ENCODE results near the gene ZBTB43.

The ZBTB43 gene

DNA sequence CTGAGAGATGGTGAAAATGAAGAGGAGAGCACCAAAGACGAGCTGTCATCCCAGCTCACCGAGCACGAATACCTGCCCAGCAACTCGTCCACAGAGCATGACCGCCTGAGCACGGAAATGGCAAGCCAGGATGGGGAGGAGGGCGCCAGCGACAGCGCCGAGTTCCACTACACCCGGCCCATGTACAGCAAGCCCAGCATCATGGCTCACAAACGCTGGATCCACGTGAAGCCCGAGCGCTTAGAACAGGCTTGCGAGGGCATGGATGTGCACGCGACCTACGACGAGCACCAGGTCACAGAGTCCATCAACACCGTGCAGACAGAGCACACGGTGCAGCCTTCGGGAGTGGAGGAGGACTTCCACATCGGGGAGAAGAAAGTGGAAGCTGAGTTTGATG, 28.2 kb downstream of the ZBTB43 start:
- no peak for ATAC-seq
- no peak overlapping the region for H3K27ac Mint-ChIP-seq
- H3K9me3 Mint-ChIP-seq = no peaks in the 10 kb centered on the region
- peaks cover 55% of the 10 kb centered on the region for H3K36me3 Mint-ChIP-seq
- H3K27me3 Mint-ChIP-seq = no peaks in the 10 kb centered on the region
- peaks cover 51% of the 10 kb centered on the region for H3K4me1 Mint-ChIP-seq
- no peak overlapping the region for H3K4me3 Mint-ChIP-seq

DNA sequence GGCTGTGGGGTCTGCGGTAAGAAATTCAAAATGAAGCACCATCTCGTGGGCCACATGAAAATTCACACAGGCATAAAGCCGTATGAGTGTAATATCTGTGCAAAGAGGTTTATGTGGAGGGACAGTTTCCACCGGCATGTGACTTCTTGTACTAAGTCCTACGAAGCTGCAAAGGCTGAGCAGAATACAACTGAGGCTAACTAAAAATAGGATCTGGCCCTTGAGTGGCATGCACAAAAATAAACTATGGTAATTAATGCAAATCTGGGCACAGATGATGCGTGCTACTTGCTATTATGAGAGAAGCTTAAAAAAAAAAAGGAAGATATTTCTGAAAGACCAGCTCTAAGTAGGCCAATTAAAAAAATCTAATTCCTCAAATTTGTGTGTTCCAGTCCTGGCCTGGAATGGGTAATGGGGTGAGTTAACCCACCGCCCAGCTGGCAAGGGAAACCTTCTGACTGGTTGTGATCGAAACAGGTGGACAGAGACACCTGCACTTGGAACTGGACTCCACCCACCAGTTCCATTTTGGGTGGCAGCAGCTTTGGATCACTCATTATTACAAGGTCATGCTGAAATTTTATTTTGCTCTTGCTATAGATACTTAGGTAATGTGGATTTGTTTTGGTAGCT, 29.0 kb downstream of the ZBTB43 start:
- H3K4me1 Mint-ChIP-seq = peaks cover 58% of the 10 kb centered on the region
- H3K4me3 Mint-ChIP-seq = no peak overlapping the region
- no peak overlapping the region for H3K27ac Mint-ChIP-seq
- H3K27me3 Mint-ChIP-seq = no peaks in the 10 kb centered on the region
- no peak for ATAC-seq
- no peaks in the 10 kb centered on the region for H3K9me3 Mint-ChIP-seq
- peaks cover 61% of the 10 kb centered on the region for H3K36me3 Mint-ChIP-seq

DNA sequence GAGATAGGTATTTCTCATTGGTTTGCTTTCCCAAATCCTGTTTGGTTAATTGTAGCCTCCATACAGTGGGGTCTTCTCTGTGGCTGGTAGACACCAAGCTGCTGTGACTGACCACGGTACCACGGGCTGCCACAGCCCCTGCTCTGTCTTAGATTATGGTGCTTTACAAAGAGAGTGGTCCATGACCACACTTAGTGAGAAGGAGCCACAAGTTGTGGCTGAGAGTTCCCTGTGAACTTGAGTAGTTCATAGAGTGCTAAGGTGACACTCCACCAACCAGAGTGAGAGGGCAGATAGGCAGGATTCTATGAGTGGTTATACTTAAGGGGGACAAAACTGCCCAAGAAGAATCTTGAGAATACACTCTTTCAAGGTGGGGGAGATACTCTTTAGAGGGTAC, 29.8 kb downstream of the ZBTB43 start:
- H3K9me3 Mint-ChIP-seq = no peaks in the 10 kb centered on the region
- H3K27me3 Mint-ChIP-seq = no peaks in the 10 kb centered on the region
- H3K27ac Mint-ChIP-seq = no peak overlapping the region
- peaks cover 69% of the 10 kb centered on the region for H3K36me3 Mint-ChIP-seq
- no peak for ATAC-seq
- no peak overlapping the region for H3K4me3 Mint-ChIP-seq
- H3K4me1 Mint-ChIP-seq = peaks cover 62% of the 10 kb centered on the region

DNA sequence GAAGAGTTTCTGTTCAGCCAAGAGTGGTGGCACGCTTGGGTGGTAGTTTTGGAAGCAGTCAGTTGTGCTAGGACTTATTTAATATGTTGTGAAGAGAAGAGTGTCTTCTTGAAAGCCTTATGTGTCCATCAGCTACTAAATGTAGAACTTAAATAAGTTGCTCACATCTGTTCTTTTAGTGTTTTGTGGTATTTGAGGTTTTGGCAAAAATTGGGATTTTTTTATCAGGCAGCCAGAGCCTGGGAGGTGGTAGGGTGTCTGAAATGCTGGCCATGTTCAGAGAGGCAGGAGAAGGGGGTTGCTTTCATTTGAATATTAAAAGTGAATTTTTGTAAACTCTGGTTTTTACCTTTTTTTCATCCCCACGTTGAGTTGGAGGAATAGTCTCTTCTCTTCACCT, 31.4 kb downstream of the ZBTB43 start:
- H3K9me3 Mint-ChIP-seq = no peaks in the 10 kb centered on the region
- peak overlapping the region; percentile 16 for H3K27ac Mint-ChIP-seq
- no peaks in the 10 kb centered on the region for H3K27me3 Mint-ChIP-seq
- H3K4me1 Mint-ChIP-seq = peaks cover 65% of the 10 kb centered on the region
- peaks cover 60% of the 10 kb centered on the region for H3K36me3 Mint-ChIP-seq
- H3K4me3 Mint-ChIP-seq = no peak overlapping the region
- ATAC-seq = no peak

- Mint-ChIP-seq H3K4me3 (peak overlapping the region; percentile 8), H3K27me3 (no peaks in the 10 kb centered on the region), H3K9me3 (no peaks in the 10 kb centered on the region), H3K4me1 (peaks cover 69% of the 10 kb centered on the region), H3K36me3 (peaks cover 47% of the 10 kb centered on the region), H3K27ac (peak overlapping the region; percentile 72)
- no peak for ATAC-seq
Measured at GRCh38 chr9:126838055-126838811, 33.4 kb downstream of the ZBTB43 start.

GRCh38 chr9:126838895-126839294, 34.1 kb downstream of the ZBTB43 start:
- H3K4me3 Mint-ChIP-seq = peak overlapping the region; percentile 8
- H3K4me1 Mint-ChIP-seq = peaks cover 69% of the 10 kb centered on the region
- peak; percentile 64 for ATAC-seq
- peaks cover 41% of the 10 kb centered on the region for H3K36me3 Mint-ChIP-seq
- H3K27me3 Mint-ChIP-seq = no peaks in the 10 kb centered on the region
- H3K27ac Mint-ChIP-seq = peak overlapping the region; percentile 72
- no peaks in the 10 kb centered on the region for H3K9me3 Mint-ChIP-seq

DNA sequence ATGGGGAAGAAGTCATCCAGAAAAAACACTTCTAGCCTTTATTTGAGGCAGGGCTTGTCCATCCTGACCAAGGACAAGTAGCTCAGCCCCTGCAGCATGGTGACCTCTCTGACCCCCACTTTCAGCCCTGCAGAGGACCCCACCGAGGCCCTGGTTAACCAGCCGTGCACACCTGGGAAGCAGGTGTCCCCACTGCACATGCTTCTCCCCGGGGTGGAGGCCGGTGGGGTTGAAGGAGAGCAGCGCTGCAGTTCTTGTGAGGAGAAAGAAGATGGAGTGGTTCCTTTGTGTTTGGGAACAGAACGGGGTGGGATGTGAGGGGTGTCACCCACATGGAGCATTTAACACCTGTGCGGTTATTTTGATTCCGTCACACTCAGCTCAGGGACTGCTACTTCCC, 34.5 kb downstream of the ZBTB43 start:
- Mint-ChIP-seq H3K27ac (peak overlapping the region; percentile 72), H3K4me1 (peaks cover 65% of the 10 kb centered on the region), H3K4me3 (no peak overlapping the region), H3K9me3 (no peaks in the 10 kb centered on the region), H3K36me3 (peaks cover 37% of the 10 kb centered on the region), H3K27me3 (no peaks in the 10 kb centered on the region)
- no peak for ATAC-seq

GRCh38 chr9:126842220-126842842, 37.5 kb downstream of the ZBTB43 start:
- H3K27me3 Mint-ChIP-seq = no peaks in the 10 kb centered on the region
- H3K4me1 Mint-ChIP-seq = peaks cover 41% of the 10 kb centered on the region
- no peak overlapping the region for H3K27ac Mint-ChIP-seq

DNA sequence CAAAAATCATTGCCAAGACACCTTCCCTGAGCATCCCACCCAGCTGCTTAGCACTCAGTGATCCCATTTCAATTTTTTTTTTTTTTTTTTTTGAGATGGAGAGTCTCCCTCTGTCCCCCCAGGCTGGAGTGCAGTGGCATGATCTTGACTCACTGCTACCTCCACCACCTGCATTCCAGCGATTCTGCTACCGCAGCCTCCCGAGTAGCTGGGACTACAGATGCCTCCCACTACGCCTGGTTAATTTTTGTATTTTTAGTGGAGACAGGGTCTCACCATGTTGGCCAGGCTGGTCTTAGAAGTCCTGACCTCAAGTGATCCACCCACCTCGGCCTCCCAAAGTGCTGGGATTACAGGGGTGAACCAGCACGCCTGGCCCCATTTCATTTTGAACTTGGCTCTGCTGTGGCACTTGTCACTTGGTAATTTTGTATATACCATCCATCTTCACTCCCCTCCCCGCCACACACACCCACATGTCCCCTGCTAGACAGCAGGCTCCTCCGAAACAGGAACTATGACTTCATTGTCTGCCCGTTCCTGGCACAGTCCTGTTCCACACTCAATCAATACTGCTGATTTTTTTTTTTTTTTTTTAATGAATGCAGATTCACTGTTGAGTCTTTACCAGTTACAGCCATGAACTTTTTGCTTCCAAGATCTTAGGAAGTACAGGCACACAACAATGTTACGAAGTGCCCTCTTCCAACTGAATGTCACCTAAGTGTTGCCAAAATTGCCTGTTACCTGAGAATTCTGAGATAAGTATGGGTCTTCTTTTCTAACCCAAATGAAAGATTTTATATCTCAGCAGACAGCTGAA, 38.3 kb downstream of the ZBTB43 start:
- H3K4me3 Mint-ChIP-seq = no peak overlapping the region
- H3K27me3 Mint-ChIP-seq = no peaks in the 10 kb centered on the region
- H3K36me3 Mint-ChIP-seq = peaks cover 15% of the 10 kb centered on the region
- peak; percentile 80 for ATAC-seq
- peak overlapping the region; percentile 40 for H3K27ac Mint-ChIP-seq
- H3K4me1 Mint-ChIP-seq = peaks cover 35% of the 10 kb centered on the region
- no peaks in the 10 kb centered on the region for H3K9me3 Mint-ChIP-seq

More at GRCh38 chr9:126842220-126842842, 37.5 kb downstream of the ZBTB43 start:
- Mint-ChIP-seq H3K36me3 (peaks cover 15% of the 10 kb centered on the region), H3K9me3 (no peaks in the 10 kb centered on the region), H3K4me3 (no peak overlapping the region)
- ATAC-seq = no peak

- H3K4me3 Mint-ChIP-seq = no peak overlapping the region
- H3K9me3 Mint-ChIP-seq = no peaks in the 10 kb centered on the region
- no peak for ATAC-seq
- no peak overlapping the region for H3K27ac Mint-ChIP-seq
- no peaks in the 10 kb centered on the region for H3K27me3 Mint-ChIP-seq
- H3K36me3 Mint-ChIP-seq = peaks cover 7% of the 10 kb centered on the region
- H3K4me1 Mint-ChIP-seq = peaks cover 26% of the 10 kb centered on the region
Measured at GRCh38 chr9:126844085-126844484, 39.2 kb downstream of the ZBTB43 start.

DNA sequence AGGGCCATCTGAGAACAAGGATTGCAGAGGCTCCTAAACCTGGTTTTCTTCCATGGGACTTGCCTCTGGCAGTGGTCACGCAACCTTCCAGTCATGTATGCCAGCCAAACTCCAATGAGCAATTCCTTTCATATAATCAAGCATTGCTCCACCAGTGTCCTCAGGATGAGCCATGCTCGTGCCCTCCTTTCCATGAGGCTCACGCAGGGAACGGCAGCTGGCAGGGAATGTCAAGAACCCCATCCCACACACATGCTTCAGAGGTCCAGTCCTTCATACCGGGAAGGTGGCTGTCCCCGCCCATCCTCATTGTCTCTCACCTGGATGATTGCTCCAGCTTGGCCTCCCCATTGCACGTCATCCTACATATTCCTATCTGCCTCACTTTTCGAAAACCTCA, 42.2 kb downstream of the ZBTB43 start:
- Mint-ChIP-seq H3K27ac (no peak overlapping the region), H3K4me3 (no peak overlapping the region)

DNA sequence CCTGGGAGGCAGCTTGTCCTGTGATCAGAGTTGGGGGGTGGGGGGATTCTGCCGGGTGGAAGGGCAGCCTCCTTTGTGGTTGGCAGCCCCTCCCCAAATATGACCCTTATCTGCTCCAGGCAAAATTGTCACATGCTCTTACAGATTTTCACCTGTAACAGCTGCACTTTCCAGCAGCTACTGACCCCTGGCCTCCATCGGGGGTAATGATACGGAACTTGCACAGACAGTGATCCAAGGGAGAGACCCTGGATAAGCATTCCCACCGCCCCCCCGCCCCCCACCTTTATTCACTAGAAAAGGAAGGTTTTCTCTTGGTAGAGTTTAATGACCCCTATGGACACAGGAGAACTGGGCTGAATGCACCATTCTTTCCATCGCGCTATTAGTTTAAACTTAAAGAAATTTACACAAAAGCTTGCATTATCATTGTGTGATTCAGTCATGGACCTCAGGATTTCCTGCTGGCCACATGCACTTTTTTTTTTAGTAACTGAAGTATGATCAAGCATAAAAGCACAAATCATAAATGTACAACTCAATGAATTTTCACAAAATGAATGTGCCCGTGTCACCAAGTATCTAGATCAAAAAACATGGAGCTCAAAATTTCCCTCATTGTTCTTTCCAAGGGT, 44.9 kb downstream of the ZBTB43 start:
- ATAC-seq = no peak
- Mint-ChIP-seq H3K27ac (no peak overlapping the region), H3K4me3 (no peak overlapping the region), H3K36me3 (no peaks in the 10 kb centered on the region), H3K4me1 (no peaks in the 10 kb centered on the region), H3K27me3 (peaks cover 46% of the 10 kb centered on the region), H3K9me3 (no peaks in the 10 kb centered on the region)

More for the DNA sequence above, 42.2 kb downstream of the ZBTB43 start:
- Mint-ChIP-seq H3K36me3 (no peaks in the 10 kb centered on the region), H3K4me1 (peaks cover 17% of the 10 kb centered on the region), H3K27me3 (peaks cover 20% of the 10 kb centered on the region), H3K9me3 (no peaks in the 10 kb centered on the region)
- no peak for ATAC-seq

DNA sequence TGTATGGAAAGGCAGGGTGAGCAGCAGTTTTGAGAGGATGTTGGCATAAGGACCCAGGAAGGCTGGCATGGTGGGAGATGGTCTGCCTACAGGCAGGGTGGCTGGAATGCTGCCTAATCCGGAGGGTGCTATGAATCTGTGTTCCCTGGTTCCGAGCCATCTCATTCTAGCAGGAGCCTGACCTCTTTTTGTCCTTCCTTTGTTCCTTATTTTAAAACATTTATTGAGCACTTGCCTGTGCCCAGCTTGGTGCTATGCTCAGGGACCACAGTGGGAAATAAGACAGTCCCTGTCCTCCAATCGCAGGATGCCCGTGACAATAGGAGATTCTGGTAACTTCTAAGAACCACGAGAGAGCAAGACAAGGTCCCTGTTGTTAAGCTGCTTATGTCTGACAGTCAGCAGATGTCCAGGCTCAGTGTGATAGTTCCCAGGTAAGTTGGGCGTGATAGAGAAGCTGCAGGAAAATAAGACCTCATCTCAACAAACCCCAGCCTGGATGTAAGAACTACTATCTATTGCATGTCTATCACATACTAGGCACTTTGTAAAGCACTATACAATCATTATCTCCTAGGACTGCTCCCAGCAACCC, 46.5 kb downstream of the ZBTB43 start:
- Mint-ChIP-seq H3K27me3 (peaks cover 50% of the 10 kb centered on the region), H3K4me3 (no peak overlapping the region), H3K36me3 (no peaks in the 10 kb centered on the region), H3K27ac (no peak overlapping the region), H3K9me3 (no peaks in the 10 kb centered on the region), H3K4me1 (no peaks in the 10 kb centered on the region)
- no peak for ATAC-seq

- Mint-ChIP-seq H3K27ac (no peak overlapping the region), H3K4me3 (no peak overlapping the region), H3K27me3 (peaks cover 50% of the 10 kb centered on the region), H3K9me3 (no peaks in the 10 kb centered on the region), H3K4me1 (no peaks in the 10 kb centered on the region), H3K36me3 (no peaks in the 10 kb centered on the region)
- ATAC-seq = no peak
Measured at GRCh38 chr9:126852086-126852688, 47.3 kb downstream of the ZBTB43 start.
